Measurements from ENCODE around the gene NPSR1.

DNA sequence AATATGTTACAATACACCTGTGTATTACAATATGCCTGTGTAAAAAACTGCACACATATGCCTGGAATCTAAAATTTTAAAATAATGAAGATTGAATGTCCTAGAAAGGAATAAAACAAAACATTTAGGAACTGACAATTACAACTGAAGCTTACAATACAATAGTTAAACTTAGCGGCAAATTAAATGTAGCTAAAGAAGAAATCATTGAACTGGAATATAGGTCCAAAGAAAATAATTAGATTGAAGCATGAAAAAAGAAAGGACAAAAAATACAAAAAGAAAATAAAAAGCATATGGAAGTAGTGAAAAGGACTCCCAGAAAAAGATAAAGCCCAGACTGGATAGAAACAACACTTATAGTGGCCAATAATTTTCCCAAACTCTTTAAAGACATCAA is 38.4 kb downstream of the NPSR1 start:
- no peak for TF ChIP-seq TAF1 (IDR thresholded peaks at IDR 0.05; ENCODE audit: control insufficient read depth, extremely low read depth, insufficient read depth, low read length, severe bottlenecking)
- TF ChIP-seq CTCF (IDR thresholded peaks at IDR 0.05 in 2 of 3, conservative IDR thresholded peaks at IDR 0.05 in 1 of 3; ENCODE audit: insufficient read depth in 2 of 3, low read depth in 1 of 3, low read length in 3 of 3) = no peak
- no peak for TF ChIP-seq REST (IDR thresholded peaks at IDR 0.05; ENCODE audit: borderline replicate concordance)
- TF ChIP-seq REST (CRISPR knock-in tag; IDR thresholded peaks at IDR 0.05; ENCODE audit: low read depth) = no peak
- TF ChIP-seq POLR3A (IDR thresholded peaks at IDR 0.05; ENCODE audit: borderline replicate concordance, extremely low read depth, insufficient read depth, insufficient read length) = no peak
- TF ChIP-seq RAD21 (CRISPR knock-in tag; conservative IDR thresholded peaks at IDR 0.05 in 1 of 2, IDR thresholded peaks at IDR 0.05 in 1 of 2) = no peak
- no peak for TF ChIP-seq ZNF24 (IDR thresholded peaks at IDR 0.05)
- TF ChIP-seq KDM1A (IDR thresholded peaks at IDR 0.05) = no peak
- no peak for TF ChIP-seq NFRKB (IDR thresholded peaks at IDR 0.05; ENCODE audit: low read depth)
- TF ChIP-seq CBX5 (IDR thresholded peaks at IDR 0.05; ENCODE audit: borderline replicate concordance, low read depth) = no peak

All from K562 (cell line).